Small intestine (tissue), 7 donors: ENCODE results near the gene VILL. TPM values are rescaled to one million over a fixed set of nuclear protein-coding genes. Genes with fewer than 3 reads are reported as not detected.

Experiments used
- DNase-seq, 2 donors: peaks; one replicate each; pipeline versions ENCODE4 v3.0.0 to v3.0.0-alpha.2; 2013
- FAIRE-seq: peaks from 2 replicates; lab custom pipeline; 2012; peaks lifted over from hg19 to GRCh38; lab: Jason Lieb, UNC
- H3K27ac ChIP-seq, 3 donors: one replicate each; pipeline ENCODE4 v1.5.1; 2013; ENCODE audit warnings: low read length in 2 of 3, mild to moderate bottlenecking in 2 of 3, control low read depth in 1 of 3, inconsistent platforms in 1 of 3, low read depth in 1 of 3, moderate library complexity in 1 of 3
- H3K27me3 ChIP-seq, 3 donors: one replicate each; pipeline ENCODE4 v1.6.1; 2013; ENCODE audit warnings: low read length in 3 of 3, inconsistent platforms in 1 of 3; ENCODE audit not compliant: control insufficient read depth in 3 of 3, insufficient read depth in 3 of 3
- H3K36me3 ChIP-seq, 3 donors: one replicate each; pipeline ENCODE4 v1.6.1; 2013; ENCODE audit warnings: low read length in 3 of 3, inconsistent platforms in 1 of 3, low read depth in 1 of 3, mild to moderate bottlenecking in 1 of 3, moderate library complexity in 1 of 3; ENCODE audit not compliant: control insufficient read depth in 3 of 3, insufficient read depth in 2 of 3
- H3K4me1 ChIP-seq, 3 donors: one replicate each; pipeline ENCODE4 v1.6.1; 2013; ENCODE audit warnings: low read length in 2 of 3, inconsistent platforms in 1 of 3, low read depth in 1 of 3, mild to moderate bottlenecking in 1 of 3, moderate library complexity in 1 of 3; ENCODE audit not compliant: control insufficient read depth in 3 of 3, insufficient read depth in 2 of 3
- H3K4me3 ChIP-seq, 3 donors: one replicate each; pipeline ENCODE4 v1.5.1; 2013; ENCODE audit warnings: low read length in 3 of 3, control low read depth in 1 of 3, inconsistent platforms in 1 of 3, low read depth in 1 of 3, mild to moderate bottlenecking in 1 of 3, moderate library complexity in 1 of 3
- H3K9me3 ChIP-seq, 2 donors: one replicate each; pipeline ENCODE4 v1.6.1; 2013; ENCODE audit warnings: low read depth in 1 of 2, low read length in 1 of 2; ENCODE audit not compliant: control insufficient read depth in 2 of 2, insufficient read depth in 1 of 2
- WGBS, 3 donors: extraction: QIAGEN DNeasy Blood & Tissue Kit; methylation state at CpG; one replicate each; pipeline ENCODE4 v1.1.7; 2013; 5-methylcytosine and 5-hydroxymethylcytosine counted together
- polyA plus RNA-seq, 4 donors: library from polyadenylated mRNA; stranded (reverse) in 3 of 4; unstranded in 1 of 4; fragments of 200-250 nt in 3 of 4; fragments of 120-200 nt in 1 of 4; gene quantifications; one replicate each; pipeline versions ENCODE4 v1.2.1 to v1.2.3, GENCODE V29; 2013
- donor health status: healthy with polysubstance abuse.
- donor health status: control.
- donor health status: control.
- donor health status: Bipolar disorder and iron deficiency.
- donor health status: healthy.

VILL gene
- polyA plus RNA-seq, 4 donors = 57.6 to 266 (median 154) TPM

DNA sequence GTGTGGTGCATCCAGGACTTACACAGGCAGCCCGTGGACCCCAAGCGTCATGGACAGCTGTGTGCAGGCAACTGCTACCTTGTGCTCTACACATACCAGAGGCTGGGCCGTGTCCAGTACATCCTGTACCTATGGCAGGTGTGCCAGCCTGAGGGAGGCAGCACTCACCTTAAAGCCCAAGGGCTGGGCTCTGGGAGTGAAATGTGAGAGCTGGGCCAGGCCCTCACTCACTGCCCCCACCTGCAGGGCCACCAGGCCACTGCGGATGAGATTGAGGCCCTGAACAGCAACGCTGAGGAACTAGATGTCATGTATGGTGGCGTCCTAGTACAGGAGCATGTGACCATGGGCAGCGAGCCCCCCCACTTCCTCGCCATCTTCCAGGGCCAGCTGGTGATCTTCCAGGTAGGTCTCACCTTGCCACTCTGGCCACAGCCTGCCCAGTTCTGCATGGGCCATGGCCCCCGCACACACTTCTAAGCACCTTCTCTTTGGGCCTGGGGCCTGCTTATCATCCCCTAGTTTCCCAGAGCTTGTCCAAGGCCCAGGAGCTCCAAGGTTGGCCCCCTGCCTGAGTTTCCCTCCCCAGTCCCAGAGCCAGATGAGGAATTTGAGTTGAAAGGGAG, 11.0 kb downstream of the VILL start:
- DNase-seq (peak in 1 of 2 donors; percentile 42), FAIRE-seq (no peak)
- no peaks in the 10 kb centered on the region for H3K27me3 ChIP-seq
- WGBS, 3 donors = 76 to 87% (median 83%) methylated on average over 9 of the region's 9 CpGs
- H3K9me3 ChIP-seq = no peaks in the 10 kb centered on the region
- H3K36me3 ChIP-seq = peaks cover 3 to 89% (median 12%) of the 10 kb centered on the region in 3 donors
- no peak overlapping the region for H3K4me3 ChIP-seq
- peaks cover 5 to 75% (median 5%) of the 10 kb centered on the region in 3 donors for H3K4me1 ChIP-seq
- H3K27ac ChIP-seq = no peak overlapping the region

DNA sequence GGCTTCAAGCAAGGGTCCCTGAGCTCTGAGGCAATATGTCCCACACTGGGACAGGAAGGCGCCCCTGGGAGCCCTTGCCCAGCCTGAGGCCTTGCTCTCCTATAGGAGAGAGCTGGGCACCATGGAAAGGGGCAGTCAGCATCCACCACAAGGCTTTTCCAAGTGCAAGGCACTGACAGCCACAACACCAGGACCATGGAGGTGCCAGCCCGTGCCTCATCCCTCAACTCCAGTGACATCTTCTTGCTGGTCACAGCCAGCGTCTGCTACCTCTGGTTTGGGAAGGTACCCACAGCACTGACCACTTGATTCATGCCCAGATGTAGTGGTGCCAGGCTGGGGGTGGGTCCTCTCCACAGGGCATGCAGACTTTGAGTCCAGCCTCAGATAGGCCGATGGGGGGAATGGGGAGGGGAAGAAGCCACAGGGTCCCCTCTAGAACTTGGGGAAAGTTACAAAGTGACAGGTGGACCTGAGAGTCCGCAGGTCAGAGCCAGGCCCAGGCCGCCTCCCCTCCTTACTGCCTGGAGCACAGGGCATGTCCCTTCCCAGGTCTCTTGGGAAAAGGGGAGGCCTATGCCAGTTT, 11.8 kb downstream of the VILL start:
- no peaks in the 10 kb centered on the region for H3K27me3 ChIP-seq
- no peak overlapping the region for H3K4me3 ChIP-seq
- H3K36me3 ChIP-seq = peaks cover 9 to 92% (median 12%) of the 10 kb centered on the region in 3 donors
- H3K9me3 ChIP-seq = no peaks in the 10 kb centered on the region
- WGBS, 3 donors = 88 to 93% (median 92%) methylated on average over 6 of the region's 6 CpGs
- peaks cover 5 to 68% (median 5%) of the 10 kb centered on the region in 3 donors for H3K4me1 ChIP-seq
- FAIRE-seq = no peak
- peak overlapping the region in 1 of 3 donors; percentile 92 for H3K27ac ChIP-seq
- DNase-seq = no peak

DNA sequence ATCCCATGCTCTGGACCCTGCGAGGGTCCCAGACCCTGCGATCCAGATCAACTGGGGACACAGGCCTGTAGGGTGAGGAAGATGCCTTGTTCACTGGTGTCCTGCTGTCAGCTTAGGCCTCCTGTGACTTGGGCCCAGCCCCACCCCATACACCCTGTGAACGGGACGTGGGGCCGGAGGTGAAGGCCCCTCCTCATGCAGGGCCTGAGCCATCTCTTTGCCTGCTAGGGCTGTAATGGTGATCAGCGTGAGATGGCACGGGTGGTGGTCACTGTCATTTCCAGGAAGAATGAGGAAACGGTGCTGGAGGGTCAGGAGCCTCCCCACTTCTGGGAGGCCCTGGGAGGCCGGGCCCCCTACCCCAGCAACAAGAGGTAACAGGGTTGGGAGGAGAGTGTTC, 12.4 kb downstream of the VILL start:
- H3K4me1 ChIP-seq = peaks cover 5 to 62% (median 5%) of the 10 kb centered on the region in 3 donors
- no peak overlapping the region for H3K4me3 ChIP-seq
- H3K36me3 ChIP-seq = peaks cover 10 to 92% (median 18%) of the 10 kb centered on the region in 3 donors
- peak overlapping the region in 1 of 3 donors; percentile 92 for H3K27ac ChIP-seq
- 85 to 88% (median 87%) methylated on average over 9 of the region's 9 CpGs for WGBS, 3 donors
- no peak for FAIRE-seq
- no peaks in the 10 kb centered on the region for H3K27me3 ChIP-seq
- no peak for DNase-seq
- no peaks in the 10 kb centered on the region for H3K9me3 ChIP-seq

DNA sequence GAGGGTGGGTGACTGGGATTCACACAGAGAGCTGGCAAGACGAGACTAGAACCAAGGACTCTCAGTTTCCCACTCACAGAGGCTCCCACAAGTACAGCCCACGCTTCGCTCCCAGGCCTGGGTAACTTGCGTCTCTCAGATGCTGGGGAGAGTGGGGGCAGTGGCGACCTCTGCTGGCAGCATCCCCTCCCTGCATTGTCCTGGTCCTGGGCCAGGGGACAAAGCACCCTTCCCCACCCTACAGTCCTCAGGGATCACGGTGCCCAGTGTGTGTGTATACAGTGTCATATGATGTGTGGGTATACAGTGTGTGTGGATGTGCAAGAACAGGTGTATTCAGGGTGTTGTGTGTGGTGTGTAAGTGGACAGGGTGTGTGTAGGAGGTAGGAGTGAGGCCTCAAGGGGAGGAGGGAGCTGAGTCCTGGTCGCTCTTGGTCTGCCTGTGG, 12.8 kb downstream of the VILL start:
- Histone ChIP-seq H3K27ac (peak overlapping the region in 2 of 3 donors; percentile 59 to 92), H3K27me3 (no peaks in the 10 kb centered on the region), H3K36me3 (peaks cover 10 to 93% (median 18%) of the 10 kb centered on the region in 3 donors), H3K4me1 (peaks cover under 1 to 57% (median 1%) of the 10 kb centered on the region in 3 donors), H3K4me3 (no peak overlapping the region), H3K9me3 (no peaks in the 10 kb centered on the region)
- 35 to 57% (median 47%) methylated on average over 7 of the region's 7 CpGs for WGBS, 3 donors
- DNase-seq (peak; percentile 62 to 86), FAIRE-seq (no peak)

DNA sequence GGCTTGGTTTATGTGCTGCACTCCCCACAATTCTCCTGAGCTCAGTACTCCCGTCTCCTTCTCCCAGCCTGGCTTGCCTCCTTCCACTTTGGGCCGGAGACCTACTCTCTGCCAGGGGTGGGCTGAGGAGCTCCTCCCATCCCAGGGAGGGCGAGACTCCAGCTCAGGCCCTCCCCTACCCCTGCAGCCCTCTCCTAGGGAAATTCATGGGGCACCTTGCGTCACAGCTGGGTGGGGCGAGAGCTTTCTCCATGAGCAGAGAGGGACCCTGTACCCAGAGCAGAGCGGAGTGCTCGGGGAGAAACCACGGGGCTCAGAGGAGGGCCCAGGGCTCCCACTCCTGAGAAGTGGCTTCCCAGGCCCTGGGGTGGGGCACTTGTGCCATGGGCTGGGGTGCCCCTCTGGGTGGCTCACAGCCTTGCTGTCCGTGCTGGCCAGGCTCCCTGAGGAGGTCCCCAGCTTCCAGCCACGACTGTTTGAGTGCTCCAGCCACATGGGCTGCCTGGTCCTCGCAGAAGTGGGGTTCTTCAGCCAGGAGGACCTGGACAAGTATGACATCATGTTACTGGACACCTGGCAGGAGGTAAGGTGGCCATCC, 13.3 kb downstream of the VILL start:
- peaks cover 10 to 98% (median 18%) of the 10 kb centered on the region in 3 donors for H3K36me3 ChIP-seq
- DNase-seq (peak in 1 of 2 donors; percentile 90), FAIRE-seq (no peak)
- 59 to 74% (median 69%) methylated on average over 11 of the region's 11 CpGs for WGBS, 3 donors
- peak overlapping the region in 2 of 3 donors; percentile 59 to 92 for H3K27ac ChIP-seq
- no peaks in the 10 kb centered on the region for H3K9me3 ChIP-seq
- H3K27me3 ChIP-seq = no peaks in the 10 kb centered on the region
- peaks cover 0 to 53% (median 0%) of the 10 kb centered on the region in 3 donors for H3K4me1 ChIP-seq
- H3K4me3 ChIP-seq = no peak overlapping the region

DNA sequence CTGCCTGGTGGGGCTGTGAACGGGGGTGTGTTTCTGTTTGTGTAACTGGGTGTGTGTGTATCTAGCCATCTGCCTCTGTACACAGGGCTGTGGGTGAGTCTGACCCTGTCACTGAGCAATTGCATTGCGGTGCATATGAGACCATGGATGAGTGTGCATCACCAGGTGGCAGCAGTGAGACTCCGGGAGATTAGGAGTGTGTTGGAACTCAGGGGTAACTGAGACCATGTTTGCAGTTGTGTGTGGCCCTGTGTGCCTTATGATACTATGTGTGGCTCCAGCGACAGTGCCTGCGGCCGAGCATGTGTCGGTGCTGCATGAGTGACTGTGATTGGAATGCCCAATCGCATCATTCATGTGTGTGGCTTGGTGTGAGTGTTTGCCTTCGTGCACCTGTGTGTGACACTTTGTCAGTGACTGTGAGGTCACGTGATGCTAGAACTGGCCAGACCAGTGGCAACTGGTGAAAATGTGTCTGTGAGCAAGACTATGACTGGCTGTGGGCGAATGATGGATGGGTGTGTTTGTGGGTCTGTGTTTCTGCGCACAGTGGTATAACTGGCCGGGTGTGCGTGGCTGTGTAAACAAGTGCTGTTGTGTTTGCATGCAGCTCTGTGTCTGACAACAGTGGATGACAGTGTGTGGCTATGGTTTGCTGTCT, 14.0 kb downstream of the VILL start:
- FAIRE-seq = no peak
- Histone ChIP-seq H3K4me3 (no peak overlapping the region), H3K27me3 (no peaks in the 10 kb centered on the region), H3K4me1 (peaks cover 0 to 49% (median 0%) of the 10 kb centered on the region in 3 donors), H3K36me3 (peaks cover 10 to 100% (median 14%) of the 10 kb centered on the region in 3 donors), H3K27ac (peak overlapping the region in 2 of 3 donors; percentile 59 to 92), H3K9me3 (no peaks in the 10 kb centered on the region)
- 43 to 64% (median 45%) methylated on average over 14 of the region's 14 CpGs for WGBS, 3 donors
- peak; percentile 91 to 94 for DNase-seq

DNA sequence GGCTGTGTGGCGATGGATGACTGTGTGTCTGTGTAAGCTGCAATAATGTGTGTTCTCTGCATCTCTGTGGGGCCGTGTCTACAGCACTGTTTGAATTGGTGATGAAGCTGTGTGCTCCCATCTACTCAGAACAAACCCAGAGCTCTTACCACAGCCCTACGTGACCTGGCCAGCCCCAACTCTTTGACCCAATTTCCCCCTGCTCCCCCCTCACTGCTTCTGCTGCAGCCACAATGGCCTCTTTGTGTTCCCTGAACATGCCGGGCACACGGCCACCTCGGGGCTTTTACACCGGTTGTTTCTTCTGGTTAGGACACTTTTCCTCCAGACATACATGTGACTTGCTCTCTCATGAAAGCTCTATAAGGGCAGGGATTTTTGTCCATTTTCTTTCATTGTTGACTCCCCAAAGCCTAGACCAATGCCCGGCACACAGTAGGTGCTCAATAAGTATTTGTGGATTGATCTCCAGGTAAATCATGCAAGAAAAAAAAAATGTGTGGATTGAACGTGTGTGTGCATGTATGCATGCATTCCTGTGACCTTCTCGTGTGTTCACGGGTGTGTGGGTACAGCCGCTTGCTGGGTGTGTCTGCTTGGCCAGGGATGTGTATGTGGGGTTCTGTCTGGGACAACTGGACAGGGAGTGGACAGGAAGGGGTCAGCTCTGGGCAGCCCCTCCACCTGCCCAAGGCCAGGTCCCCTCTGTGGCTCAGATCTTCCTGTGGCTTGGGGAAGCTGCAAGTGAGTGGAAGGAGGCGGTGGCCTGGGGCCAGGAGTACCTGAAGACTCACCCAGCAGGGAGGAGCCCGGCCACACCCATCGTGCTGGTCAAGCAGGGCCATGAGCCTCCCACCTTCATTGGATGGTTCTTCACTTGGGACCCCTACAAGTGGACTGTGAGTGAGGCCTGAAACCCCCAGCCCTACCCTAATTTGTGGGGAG, 14.8 kb downstream of the VILL start:
- peak in 1 of 2 donors; percentile 30 for DNase-seq

More for the DNA sequence above, 14.8 kb downstream of the VILL start:
- no peak for FAIRE-seq
- no peaks in the 10 kb centered on the region for H3K9me3 ChIP-seq
- H3K4me1 ChIP-seq = peaks cover 0 to 49% (median 0%) of the 10 kb centered on the region in 3 donors
- H3K27me3 ChIP-seq = no peaks in the 10 kb centered on the region
- no peak overlapping the region for H3K4me3 ChIP-seq
- H3K36me3 ChIP-seq = peaks cover 10 to 100% (median 13%) of the 10 kb centered on the region in 3 donors
- WGBS, 3 donors = 28 to 67% (median 51%) methylated on average over 15 of the region's 15 CpGs
- H3K27ac ChIP-seq = peak overlapping the region in 1 of 3 donors; percentile 92
